Peyer's patch (tissue), 4 donors: ENCODE results near the gene ZBTB22. TPM values are rescaled to one million over a fixed set of nuclear protein-coding genes. Genes with fewer than 3 reads are reported as not detected.
A peak's percentile ranks its signal among the peaks of the same experiment; 100 is the strongest.
"Not testable (repeated sequence)": the region's sequence is repeated elsewhere in the genome, so short reads cannot be mapped to it uniquely, and the experiment has no call there.

Experiments
- DNase-seq, 3 donors: peaks; one replicate each; pipeline ENCODE4 v3.0.0-alpha.2; 2017 to 2019
- H3K27ac ChIP-seq, 4 donors: fragments of 200-600 bp; sonication (generic); one replicate each; pipeline ENCODE4 v1.5.1; 2016 to 2019
- H3K27me3 ChIP-seq, 2 donors: fragments of 200-600 bp; sonication (generic); one replicate each; pipeline ENCODE4 v1.5.1; 2019
- H3K36me3 ChIP-seq, 3 donors: fragments of 200-600 bp; sonication (generic); one replicate each; pipeline ENCODE4 v1.5.1; 2016 to 2019
- H3K4me1 ChIP-seq, 4 donors: fragments of 200-600 bp; sonication (generic); one replicate each; pipeline ENCODE4 v1.5.1; 2016 to 2019
- H3K4me3 ChIP-seq, 4 donors: fragments of 200-600 bp; sonication (generic); 1 replicate in 3 of 4; 2 replicates in 1 of 4; pipeline ENCODE4 v1.5.1; 2016 to 2019; ENCODE audit warnings: mild to moderate bottlenecking in 1 of 4
- H3K9me3 ChIP-seq, 4 donors: fragments of 200-600 bp; sonication (generic); one replicate each; pipeline ENCODE4 v1.5.1; 2016 to 2019; ENCODE audit warnings: mild to moderate bottlenecking in 1 of 4
- CTCF ChIP-seq, 6 experiments: fragments of 450-650 bp in 4 of 6; fragments of 200-600 bp in 2 of 6; sonication (generic) in 1 of 6; IDR thresholded peaks; one replicate each; pipeline ENCODE4 v1.5.1; 2017 to 2019; ENCODE audit warnings: antibody characterized with exemption in 6 of 6, mild to moderate bottlenecking in 3 of 6, moderate library complexity in 1 of 6
- POLR2A ChIP-seq, 2 donors: fragments of 450-650 bp; IDR thresholded peaks; one replicate each; pipeline ENCODE4 v1.5.1; 2017; ENCODE audit warnings: antibody characterized with exemption in 2 of 2, mild to moderate bottlenecking in 2 of 2, moderate library complexity in 2 of 2
- total RNA-seq, 4 donors: library from RNA; depleted of rRNA; stranded (reverse); fragments of >200 nt; gene quantifications; one replicate each; pipeline ENCODE4 v1.1.0, GENCODE V29; 2016

Gene ZBTB22
- total RNA-seq, 4 donors from 2014 or later: 11.6 to 27.6 (median 20.2) TPM

DNA sequence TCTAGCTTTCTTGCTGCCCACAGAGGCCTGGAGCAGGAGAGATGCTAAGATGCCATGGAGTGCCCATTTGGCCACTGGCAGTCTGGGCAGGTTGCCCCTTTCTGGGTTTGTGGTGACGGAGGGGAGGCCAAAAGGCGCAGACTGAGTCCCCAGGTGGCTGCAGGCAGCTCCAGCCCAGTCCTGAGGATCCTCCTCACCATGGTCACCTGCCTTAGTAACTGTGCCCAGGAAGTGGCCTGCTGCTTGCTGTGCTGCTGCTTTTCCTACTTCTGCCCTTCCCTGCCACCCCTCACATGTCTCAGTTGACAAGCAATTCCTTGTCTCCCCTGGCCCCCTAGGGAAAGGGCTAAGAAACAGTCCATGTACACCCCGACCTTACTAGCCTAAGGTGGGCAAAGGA is 38.8 kb upstream of the ZBTB22 start:
- Histone ChIP-seq H3K27ac (peak overlapping the region in 2 of 4 donors; percentile 68 to 70), H3K9me3 (no peaks in the 10 kb centered on the region), H3K27me3 (no peaks in the 10 kb centered on the region), H3K36me3 (no peaks in the 10 kb centered on the region), H3K4me1 (no peaks in the 10 kb centered on the region), H3K4me3 (no peak overlapping the region)
- no peak for DNase-seq
- TF ChIP-seq CTCF (IDR thresholded peaks at IDR 0.05) (no peak), POLR2A (IDR thresholded peaks at IDR 0.05) (no peak)

GRCh38 chr6:33355860-33356259 is 38.3 kb upstream of the ZBTB22 start:
- H3K27ac ChIP-seq: peak overlapping the region in 2 of 4 donors; percentile 68 to 70
- not testable (repeated sequence) for H3K9me3 ChIP-seq, DNase-seq, H3K27me3 ChIP-seq, H3K4me1 ChIP-seq, H3K4me3 ChIP-seq, H3K36me3 ChIP-seq

DNA sequence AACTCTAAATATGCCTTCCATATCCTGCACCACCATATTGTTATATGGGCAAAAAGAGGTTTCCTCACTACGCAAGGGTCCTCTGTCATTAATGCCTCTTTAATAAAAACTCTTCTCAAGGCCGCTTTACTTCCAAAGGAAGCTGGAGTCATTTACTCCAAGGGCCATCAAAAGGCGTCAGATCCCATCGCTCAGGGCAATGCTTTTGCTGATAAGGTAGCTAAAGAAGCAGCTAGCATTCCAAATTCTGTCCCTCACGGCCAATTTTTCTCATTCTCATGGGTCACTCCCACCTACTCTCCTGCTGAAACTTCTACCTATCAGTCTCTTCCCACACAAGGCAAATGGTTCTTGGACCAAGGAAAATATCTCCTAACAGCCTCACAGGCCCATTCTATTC is 30.3 kb upstream of the ZBTB22 start:
- no peak for TF ChIP-seq CTCF (IDR thresholded peaks at IDR 0.05)
- no peak for TF ChIP-seq POLR2A (IDR thresholded peaks at IDR 0.05)
- Histone ChIP-seq H3K9me3 (no peaks in the 10 kb centered on the region), H3K27ac (no peak overlapping the region), H3K4me1 (peaks cover 0 to 10% (median 2%) of the 10 kb centered on the region in 4 donors), H3K36me3 (no peaks in the 10 kb centered on the region), H3K27me3 (no peaks in the 10 kb centered on the region), H3K4me3 (no peak overlapping the region)
- DNase-seq: no peak

DNA sequence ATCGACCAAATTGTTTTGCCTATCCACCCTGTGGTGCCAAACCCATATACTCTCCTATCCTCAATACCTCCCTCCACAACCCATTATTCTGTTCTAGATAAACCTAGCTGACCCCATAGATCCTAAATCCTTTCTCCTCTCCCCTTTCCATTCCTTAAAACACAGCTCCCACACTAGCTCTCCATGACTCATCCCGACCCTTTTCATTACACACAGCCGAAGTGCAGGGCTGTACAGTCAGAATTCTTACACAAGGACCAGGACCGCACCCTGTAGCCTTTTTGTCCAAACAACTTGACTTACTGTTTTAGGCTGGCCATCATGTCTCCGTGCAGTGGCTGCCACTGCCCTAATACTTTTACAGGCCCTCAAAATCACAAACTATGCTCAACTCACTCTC is 29.4 kb upstream of the ZBTB22 start:
- H3K4me1 ChIP-seq, H3K27ac ChIP-seq, H3K4me3 ChIP-seq, DNase-seq, H3K27me3 ChIP-seq, H3K9me3 ChIP-seq, H3K36me3 ChIP-seq: not testable (repeated sequence)

GRCh38 chr6:33344701-33345697 is 27.5 kb upstream of the ZBTB22 start:
- peak; percentile 56 to 91 (median 79) for DNase-seq
- Histone ChIP-seq H3K36me3 (no peaks in the 10 kb centered on the region), H3K27ac (peak overlapping the region; percentile 63 to 83 (median 74)), H3K27me3 (no peaks in the 10 kb centered on the region), H3K4me1 (peaks cover 0 to 10% (median 2%) of the 10 kb centered on the region in 4 donors), H3K4me3 (peak overlapping the region in 2 of 4 donors; percentile 5 to 19), H3K9me3 (no peaks in the 10 kb centered on the region)
- TF ChIP-seq POLR2A (IDR thresholded peaks at IDR 0.05): no peak
- TF ChIP-seq CTCF (IDR thresholded peaks at IDR 0.05): peak; percentile 60 to 79 (median 68)

DNA sequence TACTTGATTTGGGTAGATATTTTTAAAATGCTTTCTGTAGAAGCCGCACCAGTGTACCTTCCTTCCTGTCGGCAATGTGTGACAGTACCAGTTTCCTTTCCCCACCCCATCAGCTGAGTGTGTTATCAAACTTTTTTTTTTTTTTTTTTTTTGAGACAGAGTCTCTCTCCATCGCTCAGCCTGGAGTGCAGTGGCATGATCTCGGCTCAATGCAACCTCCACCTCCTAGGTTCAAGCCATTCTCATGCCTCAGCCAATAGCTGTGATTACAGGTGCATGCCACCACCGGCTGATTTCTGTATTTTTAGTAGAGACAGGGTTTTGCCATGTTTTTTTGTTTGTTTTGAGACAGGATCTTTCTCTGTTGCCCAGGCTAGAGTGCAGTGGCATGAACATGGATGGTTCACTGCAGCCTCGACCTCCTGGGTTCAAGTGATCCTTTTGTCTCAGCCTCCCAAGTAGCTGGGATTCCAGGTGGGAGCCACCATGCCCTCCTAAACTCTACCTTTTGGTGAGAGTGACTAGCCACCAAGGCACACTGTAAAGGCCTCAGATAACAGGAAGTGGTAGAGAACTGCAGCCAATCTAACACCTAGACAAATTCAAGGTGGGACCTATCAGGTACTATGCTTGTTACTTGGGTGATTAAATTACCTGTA is 26.5 kb upstream of the ZBTB22 start:
- DNase-seq: peak in 2 of 3 donors; percentile 76 to 81
- Histone ChIP-seq H3K27ac (peak overlapping the region; percentile 69 to 84 (median 78)), H3K9me3 (no peaks in the 10 kb centered on the region)

GRCh38 chr6:33343606-33343952 is 26.0 kb upstream of the ZBTB22 start:
- H3K4me1 ChIP-seq, H3K27me3 ChIP-seq, H3K36me3 ChIP-seq, DNase-seq, H3K9me3 ChIP-seq, H3K4me3 ChIP-seq: not testable (repeated sequence)
- H3K27ac ChIP-seq: peak overlapping the region; percentile 69 to 84 (median 78)

More for the DNA sequence above, 26.5 kb upstream of the ZBTB22 start:
- no peak for TF ChIP-seq CTCF (IDR thresholded peaks at IDR 0.05)
- TF ChIP-seq POLR2A (IDR thresholded peaks at IDR 0.05): no peak
- peaks cover 0 to 10% (median 2%) of the 10 kb centered on the region in 4 donors for H3K4me1 ChIP-seq
- peak overlapping the region in 1 of 4 donors; percentile 10 for H3K4me3 ChIP-seq
- H3K27me3 ChIP-seq: no peaks in the 10 kb centered on the region
- H3K36me3 ChIP-seq: no peaks in the 10 kb centered on the region
